H1 (cell line): Measurements from ENCODE around the gene TRIM50. TPM values are rescaled to one million over a fixed set of nuclear protein-coding genes. Genes with fewer than 3 reads are reported as not detected.

ENCODE experiments used
- CHD1 ChIP-seq: IDR thresholded peaks from 2 replicates; pipeline ENCODE4 v1.6.1; 2012; ENCODE audit warnings: low read depth, low read length, improper control_type of control experiment
- HDAC2 ChIP-seq, 2 experiments: fragments of 300-600 bp in 1 of 2; sonication (generic) in 1 of 2; IDR thresholded peaks; 2 replicates each; pipeline ENCODE4 v1.6.1; 2011 to 2012; ENCODE audit warnings: low read depth in 2 of 2, low read length in 2 of 2, mild to moderate bottlenecking in 2 of 2, moderate library complexity in 2 of 2, borderline replicate concordance in 1 of 2, inconsistent platforms in 1 of 2
- TAF7 ChIP-seq: optimal IDR thresholded peaks from 2 replicates; pipeline ENCODE3; 2011; ENCODE audit warnings: low read depth, mild to moderate bottlenecking, inconsistent platforms, low read length, moderate library complexity, borderline replicate concordance
- polyA plus RNA-seq, 7 experiments: library from polyadenylated mRNA; depleted of rRNA in 3 of 7; stranded (reverse) in 5 of 7; unstranded in 2 of 7; fragments of >200 nt in 5 of 7; fragments of 200-250 nt in 2 of 7; gene quantifications; 1 replicate in 5 of 7; 2 replicates in 1 of 7; 4 replicates in 1 of 7; pipeline versions ENCODE4 v1.2.1 to v1.2.3, GENCODE V29; 2011 to 2013; ENCODE audit warnings: missing spikeins in 2 of 7, mixed read lengths in 2 of 7
- total RNA-seq: library from RNA; stranded (reverse); fragmentation: NEBNext Ultra II Directional; extraction: Animal tissue kit (Norgen Biotek cat#: 25700); gene quantifications from 2 replicates; pipeline ENCODE4 v1.2.1, GENCODE V29; 2021

TRIM50 gene
- total and polyA plus RNA-seq, 2 of the 8 experiments (the other 6 are each of a cell fraction or from before 2014, with no cell fraction given) = 0.12 TPM; not detected in 1

DNA sequence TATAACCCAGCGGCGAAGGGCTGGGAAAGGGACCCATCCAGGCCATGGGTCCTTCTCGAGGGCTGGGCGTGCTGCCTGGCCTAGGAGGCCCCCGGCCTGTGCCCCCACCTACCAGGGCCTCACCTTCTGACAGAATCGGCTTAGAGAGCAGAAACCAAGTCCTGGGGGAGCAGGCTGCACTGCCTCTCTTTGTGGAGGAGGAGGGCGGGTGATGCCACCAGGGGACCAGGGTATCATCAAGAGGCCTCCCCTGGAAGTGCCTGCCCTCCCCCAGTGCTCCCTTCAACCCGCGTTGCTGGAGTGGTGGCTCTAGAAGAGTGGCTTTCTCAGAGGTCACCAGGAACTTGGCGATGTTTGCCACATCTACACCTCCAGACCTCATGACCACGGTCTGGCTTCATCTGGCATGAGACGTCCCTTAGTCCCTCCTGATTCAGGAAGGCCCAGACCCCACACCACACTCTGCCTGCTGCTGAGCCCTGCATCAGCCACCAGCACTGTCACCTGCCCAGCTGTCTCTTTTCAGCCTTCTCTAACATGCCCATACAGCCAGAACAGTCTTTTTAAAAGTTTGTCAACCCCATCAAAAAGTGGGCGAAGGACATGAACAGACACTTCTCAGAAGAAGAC lies 32.0 kb upstream of the TRIM50 start (continued):
- TF ChIP-seq TAF7 (no peak), HDAC2 (IDR thresholded peaks at IDR 0.05; ENCODE audit: borderline replicate concordance in 1 of 2, low read depth in 2 of 2, low read length in 2 of 2) (no peak), CHD1 (no peak)
